KMS-11 (cell line): ENCODE measurements around the gene SLC49A3.

Experiments used
- H2AFZ ChIP-seq: fragments of 200-600 bp; sonication (generic); 2 replicates; pipeline ENCODE4 v1.6.1; 2016; ENCODE audit warnings: antibody characterized with exemption, mixed run types, low read depth
- H3K27ac ChIP-seq: fragments of 200-600 bp; sonication (generic); 2 replicates; pipeline ENCODE4 v1.6.1; 2016; ENCODE audit warnings: mild to moderate bottlenecking, mixed run types
- H3K27me3 ChIP-seq: fragments of 200-600 bp; sonication (generic); 2 replicates; pipeline ENCODE4 v1.6.1; 2017; ENCODE audit warnings: mild to moderate bottlenecking, low read depth, mixed run types, moderate library complexity; ENCODE audit not compliant: insufficient read depth
- H3K36me3 ChIP-seq: fragments of 200-600 bp; sonication (generic); 2 replicates; pipeline ENCODE4 v1.6.1; 2017; ENCODE audit warnings: mild to moderate bottlenecking, mixed run types; ENCODE audit not compliant: insufficient read depth
- H3K4me1 ChIP-seq: fragments of 200-600 bp; sonication (generic); 2 replicates; pipeline ENCODE4 v1.6.1; 2016; ENCODE audit warnings: mild to moderate bottlenecking, low read depth, mixed run types; ENCODE audit not compliant: poor library complexity, severe bottlenecking
- H3K4me2 ChIP-seq: fragments of 200-600 bp; sonication (generic); 2 replicates; pipeline ENCODE4 v1.7.0; 2016; ENCODE audit warnings: mild to moderate bottlenecking, mixed run types
- H3K4me3 ChIP-seq: fragments of 200-600 bp; sonication (generic); IDR thresholded peaks from 2 replicates; pipeline ENCODE4 v1.6.1; 2017; ENCODE audit warnings: low read depth, low read length, mixed read lengths; ENCODE audit not compliant: insufficient read depth
- H3K79me2 ChIP-seq: fragments of 200-600 bp; sonication (generic); 2 replicates; pipeline ENCODE4 v1.6.1; 2016; ENCODE audit warnings: low read depth, mixed run types; ENCODE audit not compliant: insufficient read depth
- H3K9ac ChIP-seq: fragments of 200-600 bp; sonication (generic); 2 replicates; pipeline ENCODE4 v1.6.1; 2016; ENCODE audit warnings: mild to moderate bottlenecking, mixed run types
- H4K20me1 ChIP-seq: fragments of 200-600 bp; sonication (generic); 2 replicates; pipeline ENCODE4 v1.6.1; 2016; ENCODE audit warnings: mild to moderate bottlenecking, mixed run types; ENCODE audit not compliant: insufficient read depth
- CTCF ChIP-seq: fragments of 200-600 bp; sonication (generic); conservative IDR thresholded peaks from 2 replicates; pipeline ENCODE4 v1.6.1; 2017; ENCODE audit warnings: low read depth, mild to moderate bottlenecking, antibody characterized with exemption, low read length, moderate library complexity, mixed read lengths

SLC49A3 gene

DNA sequence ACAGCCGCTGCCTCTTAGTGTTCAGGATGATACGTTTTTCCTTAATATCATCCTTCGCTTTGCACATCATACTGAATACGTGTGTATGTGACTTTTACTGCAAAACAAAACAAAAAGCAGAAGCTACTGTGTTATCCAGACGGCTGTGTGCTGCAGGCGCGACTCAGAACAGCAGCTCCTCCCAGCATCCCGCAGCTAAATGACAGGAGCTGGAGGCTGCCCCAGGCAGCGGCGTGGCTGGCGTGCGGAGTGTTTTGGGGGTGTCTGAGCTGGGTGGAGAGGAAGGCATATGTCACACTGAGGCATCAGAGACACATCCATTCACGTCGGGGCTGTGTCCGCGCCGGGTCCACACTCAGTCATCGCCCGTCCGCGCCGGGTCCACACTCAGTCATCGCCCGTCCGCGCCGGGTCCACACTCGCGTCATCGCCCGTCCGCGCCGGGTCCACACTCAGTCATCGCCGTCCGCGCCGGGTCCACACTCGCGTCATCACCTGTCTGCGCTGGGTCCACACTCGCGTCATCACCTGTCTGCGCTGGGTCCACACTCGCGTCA, 33.3 kb upstream of the SLC49A3 start:
- H3K27ac ChIP-seq, result no peak overlapping the region
- no peak for TF ChIP-seq CTCF
- no peak overlapping the region for H3K4me3 ChIP-seq
- H2AFZ ChIP-seq, result no peak overlapping the region
- H3K27me3 ChIP-seq, result no peaks in the 10 kb centered on the region
- no peaks in the 10 kb centered on the region for H3K4me1 ChIP-seq
- no peak overlapping the region for H3K9ac ChIP-seq
- no peak overlapping the region for H3K4me2 ChIP-seq
- H3K36me3 ChIP-seq, result no peaks in the 10 kb centered on the region
- no peaks in the 10 kb centered on the region for H4K20me1 ChIP-seq
- H3K79me2 ChIP-seq, result no peaks in the 10 kb centered on the region

- Histone ChIP-seq H3K27me3 (no peaks in the 10 kb centered on the region), H3K4me2 (no peak overlapping the region), H3K4me3 (no peak overlapping the region), H3K9ac (no peak overlapping the region), H3K27ac (no peak overlapping the region), H3K36me3 (no peaks in the 10 kb centered on the region), H3K4me1 (no peaks in the 10 kb centered on the region), H2AFZ (no peak overlapping the region), H3K79me2 (no peaks in the 10 kb centered on the region), H4K20me1 (no peaks in the 10 kb centered on the region)
- no peak for TF ChIP-seq CTCF
Observed at GRCh38 chr4:721261-722168, 32.6 kb upstream of the SLC49A3 start.

- no peaks in the 10 kb centered on the region for H3K79me2 ChIP-seq
- H3K4me2 ChIP-seq, result no peak overlapping the region
- no peak overlapping the region for H3K9ac ChIP-seq
- H3K4me1 ChIP-seq, result no peaks in the 10 kb centered on the region
- no peaks in the 10 kb centered on the region for H3K27me3 ChIP-seq
- no peaks in the 10 kb centered on the region for H4K20me1 ChIP-seq
- TF ChIP-seq CTCF, result no peak
- H3K4me3 ChIP-seq, result no peak overlapping the region
- no peak overlapping the region for H2AFZ ChIP-seq
- H3K36me3 ChIP-seq, result no peaks in the 10 kb centered on the region
- H3K27ac ChIP-seq, result no peak overlapping the region
Observed at GRCh38 chr4:720111-720860, 31.3 kb upstream of the SLC49A3 start.

DNA sequence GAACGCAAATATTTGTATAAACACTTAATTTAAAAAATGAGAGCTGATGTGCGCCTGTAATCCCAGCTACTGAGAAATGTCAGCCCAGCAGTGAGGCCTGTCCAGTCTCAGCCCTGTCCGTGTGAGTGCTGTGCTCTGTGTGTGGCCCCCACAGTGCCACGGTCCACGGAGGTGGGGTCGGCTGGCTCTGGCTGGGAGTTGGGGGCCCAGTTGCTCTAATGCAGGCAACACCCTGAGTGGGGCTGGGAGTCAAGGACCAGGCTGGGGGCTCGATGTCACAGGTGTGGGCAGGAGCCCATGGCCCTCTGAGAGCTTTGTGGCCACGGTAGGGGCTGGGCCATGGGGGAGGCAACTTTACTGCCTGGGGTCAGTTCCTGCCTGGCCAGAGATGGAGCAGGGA, 29.5 kb upstream of the SLC49A3 start:
- H3K4me3 ChIP-seq, result no peak overlapping the region
- TF ChIP-seq CTCF, result no peak
- H3K27me3 ChIP-seq, result no peaks in the 10 kb centered on the region
- no peaks in the 10 kb centered on the region for H3K79me2 ChIP-seq
- H3K4me1 ChIP-seq, result no peaks in the 10 kb centered on the region
- no peaks in the 10 kb centered on the region for H4K20me1 ChIP-seq
- H3K9ac ChIP-seq, result no peak overlapping the region
- no peak overlapping the region for H2AFZ ChIP-seq
- H3K36me3 ChIP-seq, result no peaks in the 10 kb centered on the region
- H3K27ac ChIP-seq, result no peak overlapping the region
- no peak overlapping the region for H3K4me2 ChIP-seq
